HepG2 (cell line): ENCODE measurements around the gene CLASP2. TPM values are rescaled to one million over a fixed set of nuclear protein-coding genes. Genes with fewer than 3 reads are reported as not detected.
A peak's percentile ranks its signal among the peaks of the same experiment; 100 is the strongest.

Experiments
- AHDC1 ChIP-seq: sonication (generic); formaldehyde crosslinking; IDR thresholded peaks from 2 replicates; pipeline ENCODE4 v1.5.1; 2020; ENCODE audit warnings: mild to moderate bottlenecking, missing genetic modification reagents, borderline replicate concordance
- ARID5B ChIP-seq: IDR thresholded peaks from 2 replicates; pipeline ENCODE4 v1.4.0; 2020; ENCODE audit warnings: mild to moderate bottlenecking, missing genetic modification reagents
- CENPBD1 ChIP-seq: sonication (generic); formaldehyde crosslinking; IDR thresholded peaks from 2 replicates; pipeline ENCODE4 v1.8.0; 2022; ENCODE audit warnings: missing genetic modification reagents, low read depth, mild to moderate bottlenecking, borderline replicate concordance
- FOSL2 ChIP-seq: sonication (generic); formaldehyde crosslinking; IDR thresholded peaks from 2 replicates; pipeline ENCODE4 v1.4.0; 2020; ENCODE audit warnings: missing genetic modification reagents
- GFI1 ChIP-seq: sonication (generic); formaldehyde crosslinking; IDR thresholded peaks from 2 replicates; pipeline ENCODE4 v1.5.0; 2020; ENCODE audit warnings: missing genetic modification reagents, mild to moderate bottlenecking, borderline replicate concordance
- SPEN ChIP-seq: sonication (generic); formaldehyde crosslinking; IDR thresholded peaks from 2 replicates; pipeline ENCODE4 v1.5.1; 2020; ENCODE audit warnings: low read depth, mild to moderate bottlenecking, missing genetic modification reagents
- TEF ChIP-seq: sonication (generic); formaldehyde crosslinking; IDR thresholded peaks from 2 replicates; pipeline ENCODE4 v1.5.0; 2020; ENCODE audit warnings: missing genetic modification reagents
- ZIK1 ChIP-seq: sonication (generic); formaldehyde crosslinking; IDR thresholded peaks from 2 replicates; pipeline ENCODE4 v1.5.0; 2020; ENCODE audit warnings: mild to moderate bottlenecking, low read depth, missing genetic modification reagents, borderline replicate concordance
- ZNF253 ChIP-seq: sonication (generic); formaldehyde crosslinking; IDR thresholded peaks from 2 replicates; pipeline ENCODE4 v1.8.0; 2022; ENCODE audit warnings: mild to moderate bottlenecking, missing genetic modification reagents, borderline replicate concordance
- ZNF333 ChIP-seq: sonication (generic); formaldehyde crosslinking; IDR thresholded peaks from 2 replicates; pipeline ENCODE4 v1.4.0; 2020; ENCODE audit warnings: mild to moderate bottlenecking, missing genetic modification reagents, borderline replicate concordance
- ZNF678 ChIP-seq: sonication (generic); formaldehyde crosslinking; IDR thresholded peaks from 2 replicates; pipeline ENCODE4 v1.4.0; 2020; ENCODE audit warnings: mild to moderate bottlenecking, missing genetic modification reagents
- ZNF800 ChIP-seq: sonication (generic); formaldehyde crosslinking; IDR thresholded peaks from 2 replicates; pipeline ENCODE4 v1.4.0; 2020; ENCODE audit warnings: missing genetic modification reagents
- polyA plus RNA-seq, 8 experiments: library from polyadenylated mRNA; depleted of rRNA in 3 of 8; stranded (reverse) in 7 of 8; unstranded in 1 of 8; fragments of >200 nt; fragmentation: Illumina TruSeq in 4 of 8; extraction: Trizol in 4 of 8; gene quantifications; 2 replicates each; pipeline versions ENCODE4 v1.2.1 to v1.2.3, GENCODE V29; 2011 to 2016; ENCODE audit warnings: low read depth in 4 of 8, missing spikeins in 1 of 8, mixed read lengths in 1 of 8; ENCODE audit not compliant: insufficient read depth in 1 of 8
- total RNA-seq, 5 experiments: library from RNA; depleted of rRNA; stranded (reverse); fragments of >200 nt; fragmentation: Illumina TruSeq; extraction: Trizol; gene quantifications; 2 replicates each; pipeline ENCODE4 v1.2.3, GENCODE V29; 2016; ENCODE audit warnings: low read depth in 1 of 5

The CLASP2 gene
- total and polyA plus RNA-seq, 2 of the 13 experiments (the other 11 are each of a cell fraction or from before 2014, with no cell fraction given): 15.7 to 34.8 TPM

- no peak for TF ChIP-seq ZNF253 (CRISPR knock-in tag)
- no peak for TF ChIP-seq ZNF678 (CRISPR knock-in tag)
- no peak for TF ChIP-seq ZNF333
- TF ChIP-seq SPEN (CRISPR knock-in tag): no peak
- TF ChIP-seq ZNF800: no peak
- TF ChIP-seq GFI1: 0 out of 2 replicates have a peak, but pooled peaks have one; percentile 45
- no peak for TF ChIP-seq CENPBD1 (CRISPR knock-in tag)
- TF ChIP-seq AHDC1 (CRISPR knock-in tag): peak; percentile 39; the same call in 1 of the 2 replicates
- TF ChIP-seq ZIK1: no peak
- no peak for TF ChIP-seq FOSL2
- TF ChIP-seq ARID5B (CRISPR knock-in tag): peak; percentile 53
- no peak for TF ChIP-seq TEF (CRISPR knock-in tag)
These were observed 80.6 kb downstream of the CLASP2 start (continued) for GRCh38 chr3:33637482-33637881.
